ENCODE data around the gene ALKBH8. TPM values are rescaled to one million over a fixed set of nuclear protein-coding genes. Genes with fewer than 3 reads are reported as not detected.

Gene ALKBH8
- polyA plus RNA-seq, 2 of the 4 experiments (the other 2 are of a cell fraction) = 6.5 to 10.8 TPM

DNA sequence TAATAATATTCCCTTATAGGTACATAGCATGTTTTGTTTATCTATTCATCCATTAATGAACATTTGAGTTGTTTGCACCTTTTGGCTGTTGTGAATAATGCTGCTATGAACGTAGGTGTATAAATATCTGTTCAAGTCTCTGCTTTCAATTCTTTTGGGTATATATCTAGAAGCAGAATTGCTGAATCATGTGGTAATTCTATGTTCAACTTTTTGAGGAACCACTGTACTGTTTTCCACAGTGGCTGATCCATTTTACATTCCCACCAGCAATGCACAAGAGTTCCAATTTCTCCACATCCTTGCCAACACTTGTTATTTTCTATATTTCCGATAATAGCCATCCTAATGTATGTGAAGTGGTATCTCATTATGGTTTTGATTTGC lies 56.7 kb downstream of the ALKBH8 start:
- POLR2A ChIA-PET = no interaction called here
- no peaks in the 10 kb centered on the region for H3K4me1 ChIP-seq
- H3K4me2 ChIP-seq = no peak overlapping the region
- ATAC-seq (no peak), FAIRE-seq (no peak), DNase-seq (ENCODE audit: low read depth in 1 of 2, low spot score in 1 of 2) (no peak)
- 86% methylated on average over 2 of the region's 2 CpGs for WGBS (ENCODE audit: missing lambda C conversion rate)
- CTCF ChIA-PET = no interaction called here
- H3K27ac ChIP-seq = no peak overlapping the region
- no peak overlapping the region for H3K4me3 ChIP-seq
- H3K9me3 ChIP-seq = no peaks in the 10 kb centered on the region
- no peak for TF ChIP-seq ESRRA (IDR thresholded peaks at IDR 0.05; ENCODE audit: borderline replicate concordance, low read length)
- TF ChIP-seq ELK1 (IDR thresholded peaks at IDR 0.05; ENCODE audit: low read depth, low read length) = no peak
- no peak for TF ChIP-seq FOSB (CRISPR knock-in tag; IDR thresholded peaks at IDR 0.05)
- TF ChIP-seq POLR2A (IDR thresholded peaks at IDR 0.05; ENCODE audit: low read length) = no peak

DNA sequence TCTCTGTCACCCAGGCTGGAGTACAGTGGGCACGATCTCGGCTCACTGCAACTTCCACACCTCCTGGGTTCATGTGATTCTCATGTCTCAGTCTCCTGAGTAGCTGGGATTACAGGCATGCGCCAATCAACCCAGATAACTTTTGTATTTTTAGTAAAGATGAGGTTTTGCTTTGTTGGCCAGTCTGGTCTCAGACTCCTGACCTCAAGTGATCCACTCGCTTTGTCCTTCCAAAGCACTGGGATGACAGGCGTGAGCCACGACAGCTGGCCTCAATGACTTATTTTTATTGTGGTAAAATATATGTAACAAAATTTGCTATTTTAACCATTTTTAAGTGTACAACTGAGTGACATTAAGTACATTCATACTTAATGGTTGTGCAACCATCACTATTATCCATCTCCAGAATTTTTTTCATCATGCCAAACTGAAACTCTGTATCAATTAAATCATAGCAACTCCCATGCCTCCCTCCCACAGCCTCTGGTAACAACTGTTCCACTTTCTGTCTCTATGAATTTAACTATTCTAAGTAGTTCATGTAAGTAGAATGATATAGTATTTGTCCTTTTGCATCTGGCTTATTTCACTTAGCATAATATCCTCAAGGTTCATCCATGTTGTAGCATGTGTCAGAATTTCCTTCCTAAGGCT lies 57.2 kb downstream of the ALKBH8 start:
- ATAC-seq = no peak
- WGBS (ENCODE audit: missing lambda C conversion rate) = 91% methylated on average over 6 of the region's 6 CpGs
- Histone ChIP-seq H3K9me3 (no peaks in the 10 kb centered on the region), H3K4me2 (no peak overlapping the region), H3K4me3 (no peak overlapping the region), H3K4me1 (no peaks in the 10 kb centered on the region), H3K27ac (no peak overlapping the region)
- no peak for DNase-seq (ENCODE audit: low read depth in 1 of 2, low spot score in 1 of 2)
- no peak for FAIRE-seq
- ChIA-PET POLR2A (no interaction called here), CTCF (interaction anchor here (1.0 kb wide), 1 partner anchor 39 kb away, joined by 3 read pairs; no protein-coding TSS in a partner anchor)
- TF ChIP-seq E2F6 (IDR thresholded peaks at IDR 0.05; ENCODE audit: borderline replicate concordance, low read depth) (no peak), USF2 (IDR thresholded peaks at IDR 0.05) (no peak), HOXB5 (CRISPR knock-in tag; IDR thresholded peaks at IDR 0.05) (no peak), ZC3H11A (IDR thresholded peaks at IDR 0.05) (no peak), EHMT2 (IDR thresholded peaks at IDR 0.05; ENCODE audit: low read depth) (no peak), MAFK (IDR thresholded peaks at IDR 0.05; ENCODE audit: partially characterized antibody) (no peak), HOXA7 (CRISPR knock-in tag; IDR thresholded peaks at IDR 0.05) (no peak), ESRRA (IDR thresholded peaks at IDR 0.05; ENCODE audit: borderline replicate concordance, low read length) (no peak), REST (IDR thresholded peaks at IDR 0.05) (no peak), ATOH8 (CRISPR knock-in tag; IDR thresholded peaks at IDR 0.05; ENCODE audit: low read depth) (no peak), CEBPB (IDR thresholded peaks at IDR 0.05) (no peak)

DNA sequence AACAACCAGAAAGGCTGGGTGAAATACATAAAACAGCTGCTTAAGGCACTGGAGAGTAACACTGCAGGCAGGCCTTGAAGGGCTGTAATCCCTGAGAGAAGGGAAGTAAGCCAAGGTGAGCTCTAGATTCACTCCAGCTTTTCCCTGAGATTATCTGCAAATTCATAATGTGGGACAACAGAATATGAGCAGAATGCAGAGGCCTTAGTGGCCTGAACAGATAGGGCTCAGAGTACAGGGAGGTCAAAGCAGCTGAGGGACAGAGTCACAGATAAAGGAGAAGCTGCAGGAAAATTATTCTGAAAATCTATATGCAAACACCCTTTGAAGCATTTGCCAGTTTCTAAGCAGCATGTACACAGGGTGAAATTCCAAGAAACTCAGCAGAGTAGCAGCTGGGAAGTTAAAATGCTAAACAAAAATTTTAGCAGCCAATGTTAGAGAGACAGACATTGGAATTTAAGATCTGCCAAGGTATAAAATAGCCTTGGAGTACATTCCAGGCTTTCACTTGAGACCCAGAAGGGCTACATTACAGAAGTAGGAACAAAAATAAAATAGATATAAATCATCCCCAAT lies 59.8 kb downstream of the ALKBH8 start:
- POLR2A ChIA-PET = no interaction called here
- ATAC-seq (no peak), FAIRE-seq (no peak)

More for the DNA sequence above, 59.8 kb downstream of the ALKBH8 start:
- Histone ChIP-seq H3K4me2 (no peak overlapping the region), H3K27ac (no peak overlapping the region), H3K4me3 (no peak overlapping the region), H3K9me3 (no peaks in the 10 kb centered on the region), H3K4me1 (no peaks in the 10 kb centered on the region)
- CTCF ChIA-PET = interaction anchor here (0.7 kb wide), 1 partner anchor 9 kb away, joined by 3 read pairs; no protein-coding TSS in a partner anchor
- TF ChIP-seq ESRRA (IDR thresholded peaks at IDR 0.05; ENCODE audit: borderline replicate concordance, low read length) (no peak), EHF (CRISPR knock-in tag; IDR thresholded peaks at IDR 0.05) (no peak)
- DNase-seq (ENCODE audit: low read depth in 1 of 2, low spot score in 1 of 2) = no peak
